Measurements from ENCODE around the gene CDIPT.

The CDIPT gene

GRCh38 chr16:29842732-29843346, 20.2 kb downstream of the CDIPT start:
- CTCF ChIA-PET: interaction anchor here (0.5 to 3.4 kb wide), 3 partner anchors 10 to 15 kb away, joined by 3 to 9 read pairs (median 7); no protein-coding TSS in a partner anchor
- POLR2A ChIA-PET: interaction anchor here (0.5 kb wide), 1 partner anchor 1003 kb away, joined by 6 read pairs; no protein-coding TSS in a partner anchor
- H3K4me3 ChIP-seq (ENCODE audit: low read depth, low read length): no peak overlapping the region
- no peak for DNase-seq (ENCODE audit: low read depth, low spot score)
- TF ChIP-seq CTCF (IDR thresholded peaks at IDR 0.05; ENCODE audit: insufficient read depth, low read length, missing control alignments): no peak

GRCh38 chr16:29841631-29842030, 21.4 kb downstream of the CDIPT start:
- TF ChIP-seq CTCF (IDR thresholded peaks at IDR 0.05; ENCODE audit: insufficient read depth, low read length, missing control alignments): no peak
- H3K4me3 ChIP-seq (ENCODE audit: low read depth, low read length): no peak overlapping the region
- ChIA-PET POLR2A (interaction anchor here (0.6 kb wide), 1 partner anchor 11 kb away, joined by 3 read pairs; no protein-coding TSS in a partner anchor), CTCF (interaction anchor here (0.9 to 3.9 kb wide), 5 partner anchors 6 to 164 kb away, joined by 3 to 26 read pairs (median 7); no protein-coding TSS in a partner anchor)
- DNase-seq (ENCODE audit: low read depth, low spot score): no peak

- no peak overlapping the region for H3K4me3 ChIP-seq (ENCODE audit: low read depth, low read length)
- ChIA-PET CTCF (interaction anchor here (3.9 kb wide), 1 partner anchor 8 kb away, joined by 26 read pairs; no protein-coding TSS in a partner anchor), POLR2A (no interaction called here)
- no peak for DNase-seq (ENCODE audit: low read depth, low spot score)
- TF ChIP-seq CTCF (IDR thresholded peaks at IDR 0.05; ENCODE audit: insufficient read depth, low read length, missing control alignments): no peak
Measured at GRCh38 chr16:29840240-29840639, 22.8 kb downstream of the CDIPT start.

DNA sequence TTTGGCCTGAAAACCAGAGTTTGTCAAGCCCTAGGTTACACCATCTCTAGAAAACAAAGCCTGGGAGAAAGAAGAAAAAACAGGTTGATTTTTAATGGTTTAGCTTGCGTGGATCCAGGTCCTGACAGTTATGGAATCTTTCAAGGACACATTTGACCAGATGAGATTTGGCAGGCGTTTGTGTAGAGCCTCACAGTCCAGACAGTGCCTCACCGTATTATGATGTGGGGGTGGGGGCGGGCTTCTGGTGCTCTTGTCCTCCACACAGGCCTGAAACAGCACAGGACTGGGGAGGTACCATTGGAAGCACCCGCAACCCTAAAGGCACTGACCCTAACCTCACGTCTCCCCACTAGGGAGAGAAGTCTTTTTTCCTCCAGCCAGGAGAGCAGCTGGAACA, 23.2 kb downstream of the CDIPT start:
- CTCF ChIA-PET: interaction anchor here (3.9 kb wide), 1 partner anchor 8 kb away, joined by 26 read pairs; no protein-coding TSS in a partner anchor
- TF ChIP-seq CTCF (IDR thresholded peaks at IDR 0.05; ENCODE audit: insufficient read depth, low read length, missing control alignments): no peak
- no peak overlapping the region for H3K4me3 ChIP-seq (ENCODE audit: low read depth, low read length)
- POLR2A ChIA-PET: no interaction called here
- no peak for DNase-seq (ENCODE audit: low read depth, low spot score)

DNA sequence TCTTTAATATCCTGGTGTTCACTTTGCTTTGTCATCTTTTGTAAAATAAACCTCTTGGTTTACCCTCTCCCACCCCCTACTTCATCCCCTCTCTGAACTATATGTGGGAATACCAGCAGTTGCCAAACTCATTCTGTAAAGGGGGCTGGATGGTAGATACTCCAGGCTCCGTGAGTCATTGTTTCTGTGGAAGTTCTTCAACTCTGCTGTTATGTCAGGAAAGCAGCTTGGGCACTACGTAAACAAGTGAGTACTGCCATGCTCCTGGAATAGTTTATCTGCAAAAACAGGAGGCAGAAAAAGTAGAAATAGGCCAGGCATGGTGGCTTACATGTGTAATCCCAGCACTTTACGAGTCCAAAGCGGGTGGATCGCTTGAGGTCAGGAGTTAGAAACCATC, 25.2 kb downstream of the CDIPT start:
- H3K4me3 ChIP-seq (ENCODE audit: low read depth, low read length): no peak overlapping the region
- POLR2A ChIA-PET: interaction anchor here (0.6 kb wide), 1 partner anchor 95 kb away, joined by 3 read pairs; no protein-coding TSS in a partner anchor
- CTCF ChIA-PET: interaction anchor here (1.4 to 3.9 kb wide), 3 partner anchors 8 to 11 kb away, joined by 4 to 26 read pairs (median 5); no protein-coding TSS in a partner anchor

More for the DNA sequence above, 25.2 kb downstream of the CDIPT start:
- DNase-seq (ENCODE audit: low read depth, low spot score): no peak
- no peak for TF ChIP-seq CTCF (IDR thresholded peaks at IDR 0.05; ENCODE audit: insufficient read depth, low read length, missing control alignments)

Data from AG04449 (cell line).